ENCODE results near the gene EBF3. TPM values are rescaled to one million over a fixed set of nuclear protein-coding genes. Genes with fewer than 3 reads are reported as not detected.

EBF3 gene
- total RNA-seq, 2 experiments from 2014 or later: not detected

- Histone ChIP-seq H3K9me3 (ENCODE audit: control insufficient read depth in 1 of 2, insufficient read depth in 1 of 2, low read length in 2 of 2) (peaks cover 13% of the 10 kb centered on the region in 2 experiments), H3K27me3 (ENCODE audit: control insufficient read depth in 1 of 2, insufficient read depth in 2 of 2, low read length in 2 of 2) (peaks cover 37 to 60% of the 10 kb centered on the region in 2 experiments), H3K27ac (ENCODE audit: low read depth in 1 of 2, low read length in 2 of 2) (no peak overlapping the region), H3K4me3 (ENCODE audit: low read length) (no peak overlapping the region), H3K4me1 (ENCODE audit: insufficient read depth, low read length) (peaks cover 5% of the 10 kb centered on the region), H3K36me3 (ENCODE audit: insufficient read depth, low read length) (no peaks in the 10 kb centered on the region)
- Mint-ChIP-seq H3K27me3 (peaks cover 89% of the 10 kb centered on the region), H3K4me3 (no peak overlapping the region), H3K9me3 (no peaks in the 10 kb centered on the region), H3K27ac (no peak overlapping the region), H3K4me1 (ENCODE audit: low read depth) (peaks cover 5% of the 10 kb centered on the region), H3K36me3 (ENCODE audit: low read depth) (no peaks in the 10 kb centered on the region)
- CTCF ChIA-PET: no interaction called here
- DNase-seq (no peak), ATAC-seq (ENCODE audit: poor library complexity) (no peak)
- TF ChIP-seq CTCF (IDR thresholded peaks at IDR 0.05): no peak
- intact Hi-C loops (cut with DNase I, micrococcal nuclease): loop anchor here in 1 of 2 experiments (10.0 kb wide), 1 partner anchor 161 kb away; the partner anchor contains the start of gene C10orf143
- POLR2A ChIA-PET: no interaction called here
Observed at GRCh38 chr10:129953119-129954051, 10.7 kb downstream of the EBF3 start.

- no peak for DNase-seq
- H3K36me3 ChIP-seq (ENCODE audit: insufficient read depth, low read length): no peaks in the 10 kb centered on the region
- Mint-ChIP-seq H3K36me3 (ENCODE audit: low read depth) (no peaks in the 10 kb centered on the region), H3K27me3 (peaks cover 83% of the 10 kb centered on the region), H3K9me3 (no peaks in the 10 kb centered on the region), H3K27ac (no peak overlapping the region), H3K4me3 (no peak overlapping the region), H3K4me1 (ENCODE audit: low read depth) (no peaks in the 10 kb centered on the region)
- no peak for TF ChIP-seq CTCF (IDR thresholded peaks at IDR 0.05)
- H3K27me3 ChIP-seq (ENCODE audit: control insufficient read depth in 1 of 2, insufficient read depth in 2 of 2, low read length in 2 of 2): peaks cover 33 to 52% of the 10 kb centered on the region in 2 experiments
- ChIA-PET POLR2A (no interaction called here), CTCF (no interaction called here)
- no peak overlapping the region for H3K4me3 ChIP-seq (ENCODE audit: low read length)
- no peak for ATAC-seq (ENCODE audit: poor library complexity)
- no peaks in the 10 kb centered on the region for H3K4me1 ChIP-seq (ENCODE audit: insufficient read depth, low read length)
- peaks cover 10 to 13% of the 10 kb centered on the region in 2 experiments for H3K9me3 ChIP-seq (ENCODE audit: control insufficient read depth in 1 of 2, insufficient read depth in 1 of 2, low read length in 2 of 2)
- intact Hi-C loops (cut with DNase I, micrococcal nuclease): loop anchor here in 1 of 2 experiments (10.0 kb wide), 1 partner anchor 162 kb away; the partner anchor contains the start of gene C10orf143
- no peak overlapping the region for H3K27ac ChIP-seq (ENCODE audit: low read depth in 1 of 2, low read length in 2 of 2)
Observed at GRCh38 chr10:129952378-129953118, 11.5 kb downstream of the EBF3 start.

- Histone ChIP-seq H3K36me3 (ENCODE audit: insufficient read depth, low read length) (no peaks in the 10 kb centered on the region), H3K4me1 (ENCODE audit: insufficient read depth, low read length) (no peaks in the 10 kb centered on the region), H3K27ac (ENCODE audit: low read depth in 1 of 2, low read length in 2 of 2) (no peak overlapping the region), H3K27me3 (ENCODE audit: control insufficient read depth in 1 of 2, insufficient read depth in 2 of 2, low read length in 2 of 2) (peaks cover 27 to 45% of the 10 kb centered on the region in 2 experiments), H3K9me3 (ENCODE audit: control insufficient read depth in 1 of 2, insufficient read depth in 1 of 2, low read length in 2 of 2) (peaks cover 4 to 13% of the 10 kb centered on the region in 2 experiments), H3K4me3 (ENCODE audit: low read length) (no peak overlapping the region)
- H3K27me3 Mint-ChIP-seq: peaks cover 77% of the 10 kb centered on the region
- H3K4me3 Mint-ChIP-seq: no peak overlapping the region
- no peaks in the 10 kb centered on the region for H3K36me3 Mint-ChIP-seq (ENCODE audit: low read depth)
- no peaks in the 10 kb centered on the region for H3K9me3 Mint-ChIP-seq
- ChIA-PET CTCF (no interaction called here), POLR2A (no interaction called here)
- intact Hi-C loops (cut with DNase I, micrococcal nuclease): loop anchor here in 1 of 2 experiments (10.0 kb wide), 1 partner anchor 163 kb away; the partner anchor contains the start of gene C10orf143
- no peaks in the 10 kb centered on the region for H3K4me1 Mint-ChIP-seq (ENCODE audit: low read depth)
- no peak overlapping the region for H3K27ac Mint-ChIP-seq
- TF ChIP-seq CTCF (IDR thresholded peaks at IDR 0.05): no peak
- DNase-seq (no peak), ATAC-seq (ENCODE audit: poor library complexity) (no peak)
Observed at GRCh38 chr10:129951970-129952265, 12.2 kb downstream of the EBF3 start.
